SK-N-SH (cell line): ENCODE measurements around the gene APBA3. TPM values are rescaled to one million over a fixed set of nuclear protein-coding genes. Genes with fewer than 3 reads are reported as not detected.

Experiments
- CTCF ChIA-PET: fragments of 300-600, 350-600 bp; formaldehyde crosslinking; extraction: SDS; loops from one replicate; lab custom pipeline; 2021; lab: Yijun Ruan, JAX
- POLR2A ChIA-PET: fragments of 350-600 bp; sonication (Branson Sonifier 250); formaldehyde crosslinking; extraction: SDS; loops from one replicate; lab custom pipeline; 2020; ENCODE audit warnings: antibody characterized with exemption, inconsistent platforms; lab: Yijun Ruan, JAX
- DNase-seq: peaks from one replicate; pipeline ENCODE4 v3.0.0; 2012
- H2AFZ ChIP-seq: fragments of 200-600 bp; sonication (generic); 2 replicates; pipeline ENCODE4 v1.8.1; 2016; ENCODE audit warnings: antibody characterized with exemption, mild to moderate bottlenecking, low read depth
- H3F3A ChIP-seq: fragments of 200-600 bp; sonication (generic); replicated peaks from 2 replicates; pipeline ENCODE3; 2016; ENCODE audit warnings: antibody characterized with exemption, mild to moderate bottlenecking; ENCODE audit not compliant: insufficient read depth
- H3K27ac ChIP-seq, 2 experiments: fragments of 200-500 bp in 1 of 2; fragments of 200-600 bp in 1 of 2; sonication (Bioruptor generic) in 1 of 2; sonication (generic), shearing (Covaris generic) in 1 of 2; 2 replicates each; pipeline versions ENCODE4 v1.5.1 to v1.6.1; 2014 to 2016; ENCODE audit warnings: low read depth in 2 of 2, inconsistent platforms in 1 of 2, low read length in 1 of 2, mild to moderate bottlenecking in 1 of 2, mixed read lengths in 1 of 2
- H3K27me3 ChIP-seq: fragments of 200-600 bp; sonication (generic), shearing (Covaris generic); 2 replicates; pipeline ENCODE4 v1.6.1; 2016; ENCODE audit warnings: mixed run types; ENCODE audit not compliant: insufficient read depth
- H3K36me3 ChIP-seq, 2 experiments: fragments of 200-500 bp in 1 of 2; fragments of 200-600 bp in 1 of 2; sonication (Bioruptor generic) in 1 of 2; sonication (generic) in 1 of 2; replicated peaks in 1 of 2; 2 replicates each; pipeline versions ENCODE3 to v1.5.1; 2014 to 2016; ENCODE audit warnings: low read length in 1 of 2, mild to moderate bottlenecking in 1 of 2; ENCODE audit not compliant: insufficient read depth in 2 of 2, control insufficient read depth in 1 of 2
- H3K4me1 ChIP-seq, 2 experiments: fragments of 200-500 bp in 1 of 2; fragments of 200-600 bp in 1 of 2; sonication (Bioruptor generic) in 1 of 2; sonication (generic), shearing (Covaris generic) in 1 of 2; 2 replicates each; pipeline versions ENCODE4 v1.5.1 to v1.6.1; 2014 to 2016; ENCODE audit warnings: low read depth in 1 of 2, low read length in 1 of 2, mixed run types in 1 of 2; ENCODE audit not compliant: insufficient read depth in 2 of 2, control insufficient read depth in 1 of 2
- H3K4me2 ChIP-seq: fragments of 200-600 bp; sonication (generic), shearing (Covaris generic); 2 replicates; pipeline ENCODE4 v1.6.1; 2017; ENCODE audit warnings: mixed run types
- H3K4me3 ChIP-seq, 2 experiments: fragments of 200-500 bp in 1 of 2; fragments of 200-600 bp in 1 of 2; sonication (Bioruptor generic) in 1 of 2; sonication (generic), shearing (Covaris generic) in 1 of 2; 2 replicates each; pipeline versions ENCODE4 v1.5.1 to v1.8.1; 2014 to 2016; ENCODE audit warnings: low read depth in 2 of 2, inconsistent platforms in 1 of 2, low read length in 1 of 2, mild to moderate bottlenecking in 1 of 2, mixed read lengths in 1 of 2, moderate library complexity in 1 of 2
- H3K79me2 ChIP-seq: fragments of 200-600 bp; sonication (generic); 2 replicates; pipeline ENCODE4 v1.8.1; 2017; ENCODE audit warnings: mild to moderate bottlenecking; ENCODE audit not compliant: insufficient read depth
- H3K9ac ChIP-seq: fragments of 200-600 bp; sonication (generic); 2 replicates; pipeline ENCODE4 v1.6.1; 2017; ENCODE audit warnings: mixed run types
- H3K9me2 ChIP-seq: fragments of 200-600 bp; sonication (generic); 2 replicates; pipeline ENCODE4 v1.6.1; 2017; ENCODE audit warnings: mixed run types
- H3K9me3 ChIP-seq: fragments of 200-600 bp; sonication (generic); 2 replicates; pipeline ENCODE4 v1.6.1; 2017; ENCODE audit warnings: mixed run types, mild to moderate bottlenecking, moderate library complexity
- H4K20me1 ChIP-seq: fragments of 200-600 bp; sonication (generic); 2 replicates; pipeline ENCODE4 v1.6.1; 2017; ENCODE audit warnings: mild to moderate bottlenecking, mixed run types; ENCODE audit not compliant: insufficient read depth
- CHD2 ChIP-seq: fragments of 150-350 bp; IDR thresholded peaks from 2 replicates; pipeline ENCODE4 v1.6.1; 2018; ENCODE audit warnings: low read length; ENCODE audit not compliant: partially characterized antibody
- CTCF ChIP-seq: fragments of 200-600 bp; sonication (generic); IDR thresholded peaks from 2 replicates; pipeline ENCODE4 v1.6.1; 2017; ENCODE audit warnings: antibody characterized with exemption, mild to moderate bottlenecking, moderate library complexity
- ELF1 ChIP-seq: IDR thresholded peaks from 2 replicates; pipeline ENCODE4 v1.4.0; 2012
- FOXJ3 ChIP-seq: sonication (generic); formaldehyde crosslinking; IDR thresholded peaks from 2 replicates; pipeline ENCODE4 v1.5.1; 2020; ENCODE audit warnings: mild to moderate bottlenecking, missing genetic modification reagents
- FOXM1 ChIP-seq: IDR thresholded peaks from 2 replicates; pipeline ENCODE4 v1.4.0; 2012; ENCODE audit warnings: low read depth, mild to moderate bottlenecking
- GABPA ChIP-seq: IDR thresholded peaks from 2 replicates; pipeline ENCODE4 v1.4.0; 2012; ENCODE audit warnings: low read depth, mild to moderate bottlenecking
- IRF3 ChIP-seq: fragments of 150-350 bp; IDR thresholded peaks from 2 replicates; pipeline ENCODE4 v1.6.1; 2016; ENCODE audit warnings: mild to moderate bottlenecking, low read depth, low read length
- MEF2A ChIP-seq: IDR thresholded peaks from 2 replicates; pipeline ENCODE4 v1.4.0; 2012; ENCODE audit warnings: low read depth, borderline replicate concordance
- MXI1 ChIP-seq: IDR thresholded peaks from 2 replicates; pipeline ENCODE4 v1.6.1; 2012; ENCODE audit warnings: mild to moderate bottlenecking, low read depth, low read length, improper control_type of control experiment
- NFIC ChIP-seq: IDR thresholded peaks from 2 replicates; pipeline ENCODE4 v1.4.0; 2012; ENCODE audit warnings: borderline replicate concordance
- NRF1 ChIP-seq: IDR thresholded peaks from 2 replicates; pipeline ENCODE4 v1.6.1; 2012; ENCODE audit warnings: low read depth, mild to moderate bottlenecking, low read length
- POLR2AphosphoS5 ChIP-seq: IDR thresholded peaks from 2 replicates; pipeline ENCODE4 v1.6.1; 2012; ENCODE audit warnings: low read depth, low read length
- RCOR1 ChIP-seq: fragments of 150-350 bp; IDR thresholded peaks from 2 replicates; pipeline ENCODE4 v1.6.1; 2017; ENCODE audit warnings: antibody characterized with exemption, low read length
- RXRA ChIP-seq: IDR thresholded peaks from 2 replicates; pipeline ENCODE4 v1.4.0; 2012; ENCODE audit warnings: low read depth, mild to moderate bottlenecking, borderline replicate concordance
- SMC3 ChIP-seq: IDR thresholded peaks from 2 replicates; pipeline ENCODE4 v1.6.1; 2012; ENCODE audit warnings: low read depth, low read length, improper control_type of control experiment
- TCF12 ChIP-seq: IDR thresholded peaks from 2 replicates; pipeline ENCODE4 v1.4.0; 2012
- WGBS: methylation state at CpG from one replicate; pipeline ENCODE4 v1.1.6; 2017; ENCODE audit warnings: low lambda C conversion rate; 5-methylcytosine and 5-hydroxymethylcytosine counted together
- polyA plus RNA-seq, 3 experiments: library from polyadenylated mRNA; depleted of rRNA; stranded (reverse); fragments of >200 nt; gene quantifications; 2 replicates each; pipeline ENCODE4 v1.2.3, GENCODE V29; 2012

The APBA3 gene
- polyA plus RNA-seq, 1 of the 3 experiments (the other 2 are of a cell fraction): 10.6 TPM

- Histone ChIP-seq H3F3A (no peaks in the 10 kb centered on the region), H3K36me3 (no peaks in the 10 kb centered on the region), H3K9ac (no peak overlapping the region), H3K4me3 (no peak overlapping the region), H3K4me1 (peaks cover 0 to 2% of the 10 kb centered on the region in 2 experiments; a peak in 1 of 4 replicates), H3K79me2 (no peaks in the 10 kb centered on the region), H2AFZ (no peak overlapping the region), H3K27ac (no peak overlapping the region), H3K9me2 (no peaks in the 10 kb centered on the region), H4K20me1 (no peaks in the 10 kb centered on the region), H3K27me3 (peaks cover 13% of the 10 kb centered on the region), H3K9me3 (no peaks in the 10 kb centered on the region), H3K4me2 (no peak overlapping the region)
- ChIA-PET POLR2A (interaction anchor here (0.6 kb wide), 1 partner anchor 22 kb away, joined by 3 read pairs; no protein-coding TSS in a partner anchor), CTCF (interaction anchor here (0.7 to 1.4 kb wide), 5 partner anchors 22 to 180 kb away, joined by 3 to 5 read pairs (median 3); partner anchors contain the start of gene PIP5K1C)
- 52% methylated on average over 3 of the region's 3 CpGs for WGBS
- no peak for DNase-seq
- TF ChIP-seq RCOR1: no peak
- TF ChIP-seq RXRA: no peak
- TF ChIP-seq FOXJ3: no peak
- no peak for TF ChIP-seq NFIC
- TF ChIP-seq TCF12: no peak
- TF ChIP-seq MXI1: no peak
- no peak for TF ChIP-seq NRF1
- TF ChIP-seq CHD2: no peak
- TF ChIP-seq POLR2AphosphoS5: no peak
Measured at GRCh38 chr19:3725121-3725520, 36.4 kb downstream of the APBA3 start.

- Histone ChIP-seq H3K4me3 (no peak overlapping the region), H3K79me2 (no peaks in the 10 kb centered on the region), H3K4me1 (peaks cover 0 to 2% of the 10 kb centered on the region in 2 experiments; a peak in 1 of 4 replicates), H3K36me3 (no peaks in the 10 kb centered on the region), H2AFZ (no peak overlapping the region), H4K20me1 (no peaks in the 10 kb centered on the region), H3K9ac (no peak overlapping the region), H3K9me2 (no peaks in the 10 kb centered on the region), H3K4me2 (no peak overlapping the region), H3K27me3 (peaks cover 13% of the 10 kb centered on the region), H3F3A (no peaks in the 10 kb centered on the region), H3K9me3 (no peaks in the 10 kb centered on the region), H3K27ac (no peak overlapping the region)
- no peak for TF ChIP-seq CHD2
- no peak for TF ChIP-seq ELF1
- no peak for TF ChIP-seq CTCF
- no peak for TF ChIP-seq NRF1
- TF ChIP-seq MXI1: no peak
- ChIA-PET POLR2A (no interaction called here), CTCF (interaction anchor here (0.8 to 1.0 kb wide), 2 partner anchors 14 to 28 kb away, joined by 3 read pairs; no protein-coding TSS in a partner anchor)
- DNase-seq: no peak
- WGBS: 19% methylated on average over 8 of the region's 8 CpGs
Measured at GRCh38 chr19:3723883-3724282, 37.6 kb downstream of the APBA3 start.

GRCh38 chr19:3723110-3723488, 38.4 kb downstream of the APBA3 start:
- Histone ChIP-seq H2AFZ (no peak overlapping the region), H3F3A (no peaks in the 10 kb centered on the region), H3K9me3 (no peaks in the 10 kb centered on the region), H3K27me3 (peaks cover 13% of the 10 kb centered on the region), H3K4me2 (no peak overlapping the region), H3K9me2 (no peaks in the 10 kb centered on the region), H3K79me2 (no peaks in the 10 kb centered on the region), H3K4me1 (peaks cover 0 to 2% of the 10 kb centered on the region in 2 experiments; a peak in 1 of 4 replicates), H3K27ac (no peak overlapping the region), H3K9ac (no peak overlapping the region), H4K20me1 (no peaks in the 10 kb centered on the region), H3K36me3 (no peaks in the 10 kb centered on the region), H3K4me3 (no peak overlapping the region)
- ChIA-PET CTCF (interaction anchor here (0.8 kb wide), 1 partner anchor 29 kb away, joined by 3 read pairs; no protein-coding TSS in a partner anchor), POLR2A (no interaction called here)
- no peak for DNase-seq
- 74% methylated on average over 5 of the region's 5 CpGs for WGBS
- no peak for TF ChIP-seq RCOR1
- TF ChIP-seq IRF3: no peak
- no peak for TF ChIP-seq MEF2A
- no peak for TF ChIP-seq POLR2AphosphoS5
- no peak for TF ChIP-seq SMC3
- TF ChIP-seq NFIC: no peak
- no peak for TF ChIP-seq GABPA
- TF ChIP-seq FOXM1: no peak
- TF ChIP-seq CTCF: no peak
